WTC11 (cell line): ENCODE measurements around the gene GALP. TPM values are rescaled to one million over a fixed set of nuclear protein-coding genes. Genes with fewer than 3 reads are reported as not detected.

ENCODE experiments used
- ATAC-seq: fragments of 200-7000 bp; cut with Tn5 transposase; 2 replicates; pipeline ENCODE4 v1.10.0; 2021; ENCODE audit warnings: mild to moderate bottlenecking, moderate library complexity
- CTCF ChIA-PET: fragments of 300-600 bp; sonication (Branson Sonifier 250); formaldehyde crosslinking; loops from one replicate; lab custom pipeline; 2021; ENCODE audit warnings: antibody characterized with exemption; lab: Charles Lee
- POLR2A ChIA-PET: fragments of 350-600 bp; sonication (Branson Sonifier 250); formaldehyde crosslinking; loops from one replicate; lab custom pipeline; 2021; ENCODE audit warnings: antibody characterized with exemption; lab: Charles Lee
- DNase-seq: peaks from one replicate; pipeline ENCODE4 v3.0.0; 2021; ENCODE audit warnings: low spot score
- H3K27ac Mint-ChIP-seq: 2 replicates; pipeline ENCODE4 v1.8.0; 2021; ENCODE audit warnings: mixed read lengths
- H3K27me3 Mint-ChIP-seq: 2 replicates; pipeline ENCODE4 v1.8.0; 2021; ENCODE audit warnings: low read depth, mild to moderate bottlenecking, moderate library complexity, mixed read lengths
- H3K36me3 Mint-ChIP-seq: 2 replicates; pipeline ENCODE4 v1.8.0; 2021; ENCODE audit warnings: mixed read lengths
- H3K4me1 Mint-ChIP-seq: 2 replicates; pipeline ENCODE4 v1.8.0; 2022; ENCODE audit warnings: mixed read lengths
- H3K4me3 Mint-ChIP-seq: 2 replicates; pipeline ENCODE4 v1.8.0; 2021; ENCODE audit warnings: mild to moderate bottlenecking, moderate library complexity, mixed read lengths
- H3K9me3 Mint-ChIP-seq: 2 replicates; pipeline ENCODE4 v1.8.0; 2021; ENCODE audit warnings: mixed read lengths
- IRF2 ChIP-seq: sonication (generic); formaldehyde crosslinking; IDR thresholded peaks from 2 replicates; pipeline ENCODE4 v1.8.0; 2022; ENCODE audit warnings: low read depth, missing genetic modification reagents, borderline replicate concordance
- MYBL2 ChIP-seq: sonication (generic); formaldehyde crosslinking; IDR thresholded peaks from 2 replicates; pipeline ENCODE4 v1.8.1; 2023; ENCODE audit warnings: mild to moderate bottlenecking, moderate library complexity, missing genetic modification reagents
- RORB ChIP-seq: fragments of 250-450 bp; sonication (Bioruptor Pico); IDR thresholded peaks from 2 replicates; pipeline ENCODE4 v1.9.0; 2021; ENCODE audit warnings: mild to moderate bottlenecking
- ZBTB21 ChIP-seq: sonication (generic); formaldehyde crosslinking; IDR thresholded peaks from 2 replicates; pipeline ENCODE4 v1.8.1; 2023; ENCODE audit warnings: mild to moderate bottlenecking, missing genetic modification reagents, borderline replicate concordance
- total RNA-seq: library from RNA; stranded (reverse); gene quantifications from 3 replicates; pipeline ENCODE4 v1.2.3, GENCODE V29; 2021
- TF ChIP-seq, protein P1 (sequence below): sonication (generic); formaldehyde crosslinking; IDR thresholded peaks from 2 replicates; pipeline ENCODE4 v1.8.0; 2022; ENCODE audit warnings: mild to moderate bottlenecking, missing genetic modification reagents
- TF ChIP-seq, protein P2 (sequence below): fragments of 250-450 bp; sonication (Bioruptor Pico); IDR thresholded peaks from 2 replicates; pipeline ENCODE4 v1.9.0; 2021; ENCODE audit warnings: moderate library complexity, mild to moderate bottlenecking, inconsistent platforms, borderline replicate concordance
- TF ChIP-seq, protein P3 (sequence below): sonication (generic); formaldehyde crosslinking; IDR thresholded peaks from 2 replicates; pipeline ENCODE4 v1.8.1; 2023; ENCODE audit warnings: mild to moderate bottlenecking, missing genetic modification reagents, moderate library complexity
- TF ChIP-seq, protein P4 (sequence below): sonication (generic); formaldehyde crosslinking; IDR thresholded peaks from 2 replicates; pipeline ENCODE4 v1.8.0; 2022; ENCODE audit warnings: mild to moderate bottlenecking, missing genetic modification reagents
- TF ChIP-seq, protein P5 (sequence below): fragments of 250-450 bp; sonication (Bioruptor Pico); IDR thresholded peaks from 2 replicates; pipeline ENCODE4 v1.9.0; 2021; ENCODE audit warnings: mild to moderate bottlenecking, borderline replicate concordance
- TF ChIP-seq, protein P6 (sequence below): sonication (generic); formaldehyde crosslinking; IDR thresholded peaks from 2 replicates; pipeline ENCODE4 v1.8.0; 2023; ENCODE audit warnings: mild to moderate bottlenecking, missing genetic modification reagents

Gene GALP
- total RNA-seq, 1 experiment from 2014 or later = not detected

DNA sequence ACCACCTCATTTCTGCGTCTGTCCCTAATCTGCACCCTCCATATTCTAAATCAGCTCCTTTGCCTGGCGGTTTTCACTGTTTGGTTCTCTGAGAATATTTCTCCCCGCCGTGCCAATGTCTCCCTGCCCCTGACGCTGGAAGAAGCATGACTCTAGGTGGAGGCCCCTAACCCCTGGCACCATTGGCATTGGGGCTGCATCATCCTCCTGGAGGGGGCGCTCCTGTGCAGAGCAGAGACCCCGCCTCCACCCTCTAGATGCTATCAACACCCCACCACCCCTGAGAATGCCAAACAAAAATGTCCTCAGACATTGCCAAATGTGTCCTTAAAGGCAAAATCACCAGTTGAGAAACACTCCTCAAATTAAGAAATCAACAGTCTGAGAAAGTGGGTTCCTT, 15.3 kb downstream of the GALP start:
- peak; percentile 90 for ATAC-seq
- CTCF ChIA-PET = no interaction called here
- POLR2A ChIA-PET = no interaction called here
- no peaks in the 10 kb centered on the region for H3K36me3 Mint-ChIP-seq
- TF ChIP-seq RORB (CRISPR knock-in tag) (no peak), ZBTB21 (CRISPR knock-in tag) (no peak), IRF2 (CRISPR knock-in tag) (no peak), MYBL2 (CRISPR knock-in tag) (no peak)
- TF ChIP-seq, protein P1, sequence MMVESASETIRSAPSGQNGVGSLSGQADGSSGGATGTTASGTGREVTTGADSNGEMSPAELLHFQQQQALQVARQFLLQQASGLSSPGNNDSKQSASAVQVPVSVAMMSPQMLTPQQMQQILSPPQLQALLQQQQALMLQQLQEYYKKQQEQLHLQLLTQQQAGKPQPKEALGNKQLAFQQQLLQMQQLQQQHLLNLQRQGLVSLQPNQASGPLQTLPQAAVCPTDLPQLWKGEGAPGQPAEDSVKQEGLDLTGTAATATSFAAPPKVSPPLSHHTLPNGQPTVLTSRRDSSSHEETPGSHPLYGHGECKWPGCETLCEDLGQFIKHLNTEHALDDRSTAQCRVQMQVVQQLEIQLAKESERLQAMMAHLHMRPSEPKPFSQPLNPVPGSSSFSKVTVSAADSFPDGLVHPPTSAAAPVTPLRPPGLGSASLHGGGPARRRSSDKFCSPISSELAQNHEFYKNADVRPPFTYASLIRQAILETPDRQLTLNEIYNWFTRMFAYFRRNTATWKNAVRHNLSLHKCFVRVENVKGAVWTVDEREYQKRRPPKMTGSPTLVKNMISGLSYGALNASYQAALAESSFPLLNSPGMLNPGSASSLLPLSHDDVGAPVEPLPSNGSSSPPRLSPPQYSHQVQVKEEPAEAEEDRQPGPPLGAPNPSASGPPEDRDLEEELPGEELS (CRISPR knock-in tag) = no peak
- TF ChIP-seq, protein P2, sequence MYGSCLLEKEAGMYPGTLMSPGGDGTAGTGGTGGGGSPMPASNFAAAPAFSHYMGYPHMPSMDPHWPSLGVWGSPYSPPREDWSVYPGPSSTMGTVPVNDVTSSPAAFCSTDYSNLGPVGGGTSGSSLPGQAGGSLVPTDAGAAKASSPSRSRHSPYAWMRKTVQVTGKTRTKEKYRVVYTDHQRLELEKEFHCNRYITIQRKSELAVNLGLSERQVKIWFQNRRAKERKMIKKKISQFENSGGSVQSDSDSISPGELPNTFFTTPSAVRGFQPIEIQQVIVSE (CRISPR knock-in tag) = no peak
- TF ChIP-seq, protein P3, sequence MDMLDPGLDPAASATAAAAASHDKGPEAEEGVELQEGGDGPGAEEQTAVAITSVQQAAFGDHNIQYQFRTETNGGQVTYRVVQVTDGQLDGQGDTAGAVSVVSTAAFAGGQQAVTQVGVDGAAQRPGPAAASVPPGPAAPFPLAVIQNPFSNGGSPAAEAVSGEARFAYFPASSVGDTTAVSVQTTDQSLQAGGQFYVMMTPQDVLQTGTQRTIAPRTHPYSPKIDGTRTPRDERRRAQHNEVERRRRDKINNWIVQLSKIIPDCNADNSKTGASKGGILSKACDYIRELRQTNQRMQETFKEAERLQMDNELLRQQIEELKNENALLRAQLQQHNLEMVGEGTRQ (CRISPR knock-in tag) = no peak
- TF ChIP-seq, protein P4, sequence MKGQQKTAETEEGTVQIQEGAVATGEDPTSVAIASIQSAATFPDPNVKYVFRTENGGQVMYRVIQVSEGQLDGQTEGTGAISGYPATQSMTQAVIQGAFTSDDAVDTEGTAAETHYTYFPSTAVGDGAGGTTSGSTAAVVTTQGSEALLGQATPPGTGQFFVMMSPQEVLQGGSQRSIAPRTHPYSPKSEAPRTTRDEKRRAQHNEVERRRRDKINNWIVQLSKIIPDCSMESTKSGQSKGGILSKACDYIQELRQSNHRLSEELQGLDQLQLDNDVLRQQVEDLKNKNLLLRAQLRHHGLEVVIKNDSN (CRISPR knock-in tag) = no peak
- H3K27me3 Mint-ChIP-seq = peaks cover 4% of the 10 kb centered on the region; the same call in 1 of the 2 replicates
- H3K4me1 Mint-ChIP-seq = no peaks in the 10 kb centered on the region
- no peaks in the 10 kb centered on the region for H3K9me3 Mint-ChIP-seq
- peak; percentile 65 for DNase-seq
- no peak overlapping the region for H3K4me3 Mint-ChIP-seq
- H3K27ac Mint-ChIP-seq = no peak overlapping the region

DNA sequence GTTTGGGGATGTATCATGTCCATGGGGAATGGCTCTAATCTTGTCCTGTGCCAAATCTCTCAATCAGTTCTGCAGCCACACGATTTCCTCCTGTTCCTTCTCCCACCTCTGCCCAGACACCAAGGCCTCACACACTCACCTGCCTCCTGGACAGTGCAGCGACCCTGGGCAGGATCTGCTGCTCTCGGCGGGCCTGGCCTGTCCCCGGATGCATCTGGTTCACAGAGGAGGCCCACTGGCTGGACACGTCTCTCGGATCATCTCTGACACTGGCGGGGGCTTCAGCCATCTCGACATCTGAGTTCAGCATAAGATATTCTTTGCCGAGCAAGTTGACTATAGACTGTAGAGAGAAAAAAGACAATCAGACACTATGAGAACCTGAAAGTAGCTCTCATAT, 15.9 kb downstream of the GALP start:
- POLR2A ChIA-PET = no interaction called here
- H3K4me3 Mint-ChIP-seq = no peak overlapping the region
- CTCF ChIA-PET = interaction anchor here (1.0 kb wide), 1 partner anchor 37 kb away, joined by 3 read pairs; no protein-coding TSS in a partner anchor
- no peaks in the 10 kb centered on the region for H3K36me3 Mint-ChIP-seq
- no peaks in the 10 kb centered on the region for H3K9me3 Mint-ChIP-seq
- H3K4me1 Mint-ChIP-seq = no peaks in the 10 kb centered on the region
- TF ChIP-seq, protein P5, sequence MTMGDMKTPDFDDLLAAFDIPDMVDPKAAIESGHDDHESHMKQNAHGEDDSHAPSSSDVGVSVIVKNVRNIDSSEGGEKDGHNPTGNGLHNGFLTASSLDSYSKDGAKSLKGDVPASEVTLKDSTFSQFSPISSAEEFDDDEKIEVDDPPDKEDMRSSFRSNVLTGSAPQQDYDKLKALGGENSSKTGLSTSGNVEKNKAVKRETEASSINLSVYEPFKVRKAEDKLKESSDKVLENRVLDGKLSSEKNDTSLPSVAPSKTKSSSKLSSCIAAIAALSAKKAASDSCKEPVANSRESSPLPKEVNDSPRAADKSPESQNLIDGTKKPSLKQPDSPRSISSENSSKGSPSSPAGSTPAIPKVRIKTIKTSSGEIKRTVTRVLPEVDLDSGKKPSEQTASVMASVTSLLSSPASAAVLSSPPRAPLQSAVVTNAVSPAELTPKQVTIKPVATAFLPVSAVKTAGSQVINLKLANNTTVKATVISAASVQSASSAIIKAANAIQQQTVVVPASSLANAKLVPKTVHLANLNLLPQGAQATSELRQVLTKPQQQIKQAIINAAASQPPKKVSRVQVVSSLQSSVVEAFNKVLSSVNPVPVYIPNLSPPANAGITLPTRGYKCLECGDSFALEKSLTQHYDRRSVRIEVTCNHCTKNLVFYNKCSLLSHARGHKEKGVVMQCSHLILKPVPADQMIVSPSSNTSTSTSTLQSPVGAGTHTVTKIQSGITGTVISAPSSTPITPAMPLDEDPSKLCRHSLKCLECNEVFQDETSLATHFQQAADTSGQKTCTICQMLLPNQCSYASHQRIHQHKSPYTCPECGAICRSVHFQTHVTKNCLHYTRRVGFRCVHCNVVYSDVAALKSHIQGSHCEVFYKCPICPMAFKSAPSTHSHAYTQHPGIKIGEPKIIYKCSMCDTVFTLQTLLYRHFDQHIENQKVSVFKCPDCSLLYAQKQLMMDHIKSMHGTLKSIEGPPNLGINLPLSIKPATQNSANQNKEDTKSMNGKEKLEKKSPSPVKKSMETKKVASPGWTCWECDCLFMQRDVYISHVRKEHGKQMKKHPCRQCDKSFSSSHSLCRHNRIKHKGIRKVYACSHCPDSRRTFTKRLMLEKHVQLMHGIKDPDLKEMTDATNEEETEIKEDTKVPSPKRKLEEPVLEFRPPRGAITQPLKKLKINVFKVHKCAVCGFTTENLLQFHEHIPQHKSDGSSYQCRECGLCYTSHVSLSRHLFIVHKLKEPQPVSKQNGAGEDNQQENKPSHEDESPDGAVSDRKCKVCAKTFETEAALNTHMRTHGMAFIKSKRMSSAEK = no peak
- TF ChIP-seq, protein P6, sequence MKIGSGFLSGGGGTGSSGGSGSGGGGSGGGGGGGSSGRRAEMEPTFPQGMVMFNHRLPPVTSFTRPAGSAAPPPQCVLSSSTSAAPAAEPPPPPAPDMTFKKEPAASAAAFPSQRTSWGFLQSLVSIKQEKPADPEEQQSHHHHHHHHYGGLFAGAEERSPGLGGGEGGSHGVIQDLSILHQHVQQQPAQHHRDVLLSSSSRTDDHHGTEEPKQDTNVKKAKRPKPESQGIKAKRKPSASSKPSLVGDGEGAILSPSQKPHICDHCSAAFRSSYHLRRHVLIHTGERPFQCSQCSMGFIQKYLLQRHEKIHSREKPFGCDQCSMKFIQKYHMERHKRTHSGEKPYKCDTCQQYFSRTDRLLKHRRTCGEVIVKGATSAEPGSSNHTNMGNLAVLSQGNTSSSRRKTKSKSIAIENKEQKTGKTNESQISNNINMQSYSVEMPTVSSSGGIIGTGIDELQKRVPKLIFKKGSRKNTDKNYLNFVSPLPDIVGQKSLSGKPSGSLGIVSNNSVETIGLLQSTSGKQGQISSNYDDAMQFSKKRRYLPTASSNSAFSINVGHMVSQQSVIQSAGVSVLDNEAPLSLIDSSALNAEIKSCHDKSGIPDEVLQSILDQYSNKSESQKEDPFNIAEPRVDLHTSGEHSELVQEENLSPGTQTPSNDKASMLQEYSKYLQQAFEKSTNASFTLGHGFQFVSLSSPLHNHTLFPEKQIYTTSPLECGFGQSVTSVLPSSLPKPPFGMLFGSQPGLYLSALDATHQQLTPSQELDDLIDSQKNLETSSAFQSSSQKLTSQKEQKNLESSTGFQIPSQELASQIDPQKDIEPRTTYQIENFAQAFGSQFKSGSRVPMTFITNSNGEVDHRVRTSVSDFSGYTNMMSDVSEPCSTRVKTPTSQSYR (CRISPR knock-in tag) = no peak
- H3K27ac Mint-ChIP-seq = no peak overlapping the region
- peaks cover 4% of the 10 kb centered on the region; the same call in 1 of the 2 replicates for H3K27me3 Mint-ChIP-seq
- DNase-seq (no peak), ATAC-seq (no peak)
